ENCODE data around the gene PPA1. TPM values are rescaled to one million over a fixed set of nuclear protein-coding genes. Genes with fewer than 3 reads are reported as not detected.
"Not testable (repeated sequence)": the region's sequence is repeated elsewhere in the genome, so short reads cannot be mapped to it uniquely, and the experiment has no call there.

The PPA1 gene
- total RNA-seq, 1 donor from 2014 or later, result 99.9 TPM

DNA sequence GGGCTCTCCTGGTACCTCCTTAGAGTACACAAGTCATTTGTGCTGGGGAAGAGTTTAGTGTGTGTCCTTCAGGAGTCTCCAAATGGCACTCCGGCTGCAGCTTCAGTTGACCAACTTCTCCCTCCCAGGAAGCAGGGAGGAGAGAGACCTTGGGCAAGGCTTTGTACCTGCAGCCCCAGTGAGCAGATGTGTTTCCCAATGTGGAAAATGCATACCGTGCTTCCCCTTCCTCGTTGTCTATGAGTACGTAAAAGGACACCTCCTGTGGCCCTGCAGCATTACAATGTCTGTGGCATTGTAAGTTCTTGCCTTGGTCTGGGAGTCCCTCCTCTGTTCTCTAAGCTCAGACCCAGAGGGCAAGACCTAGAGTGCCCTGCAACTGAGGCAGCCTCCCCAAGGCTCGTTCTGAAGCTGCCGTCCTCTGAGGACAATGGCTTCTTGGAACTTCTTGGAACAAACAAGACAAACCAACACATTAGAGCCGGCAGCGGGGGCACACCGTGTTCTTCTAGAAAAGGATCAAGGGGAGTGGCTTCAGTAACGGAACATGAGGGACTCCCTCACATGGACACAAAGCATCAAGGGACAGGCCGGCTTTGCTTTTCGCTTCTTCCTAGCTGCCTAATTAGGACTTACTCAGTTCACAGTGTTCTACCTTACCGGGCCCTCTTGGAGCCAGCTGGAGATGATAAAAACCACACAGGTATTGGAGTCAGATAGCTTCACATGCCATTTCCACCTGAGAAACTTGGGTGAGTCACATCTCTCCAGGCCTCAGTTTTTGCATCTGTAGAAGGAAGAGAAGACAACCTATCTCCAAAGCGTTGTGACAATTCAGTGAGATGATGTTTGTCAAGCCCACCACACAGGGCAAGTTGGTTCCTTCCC lies 20.9 kb upstream of the PPA1 start:
- H3K9me3 ChIP-seq (replicated peaks), result peaks cover 5% of the 10 kb centered on the region
- H3K36me3 ChIP-seq, result no peaks in the 10 kb centered on the region
- intact Hi-C loops (cut with micrococcal nuclease), result no loop called here
- no peak overlapping the region for H3K4me3 ChIP-seq
- H3K27me3 ChIP-seq (ENCODE audit: low read depth), result peaks cover 49% of the 10 kb centered on the region
- TF ChIP-seq, protein P1, sequence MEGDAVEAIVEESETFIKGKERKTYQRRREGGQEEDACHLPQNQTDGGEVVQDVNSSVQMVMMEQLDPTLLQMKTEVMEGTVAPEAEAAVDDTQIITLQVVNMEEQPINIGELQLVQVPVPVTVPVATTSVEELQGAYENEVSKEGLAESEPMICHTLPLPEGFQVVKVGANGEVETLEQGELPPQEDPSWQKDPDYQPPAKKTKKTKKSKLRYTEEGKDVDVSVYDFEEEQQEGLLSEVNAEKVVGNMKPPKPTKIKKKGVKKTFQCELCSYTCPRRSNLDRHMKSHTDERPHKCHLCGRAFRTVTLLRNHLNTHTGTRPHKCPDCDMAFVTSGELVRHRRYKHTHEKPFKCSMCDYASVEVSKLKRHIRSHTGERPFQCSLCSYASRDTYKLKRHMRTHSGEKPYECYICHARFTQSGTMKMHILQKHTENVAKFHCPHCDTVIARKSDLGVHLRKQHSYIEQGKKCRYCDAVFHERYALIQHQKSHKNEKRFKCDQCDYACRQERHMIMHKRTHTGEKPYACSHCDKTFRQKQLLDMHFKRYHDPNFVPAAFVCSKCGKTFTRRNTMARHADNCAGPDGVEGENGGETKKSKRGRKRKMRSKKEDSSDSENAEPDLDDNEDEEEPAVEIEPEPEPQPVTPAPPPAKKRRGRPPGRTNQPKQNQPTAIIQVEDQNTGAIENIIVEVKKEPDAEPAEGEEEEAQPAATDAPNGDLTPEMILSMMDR (IDR thresholded peaks at IDR 0.05; ENCODE audit: borderline replicate concordance), result no peak
- peaks cover 12% of the 10 kb centered on the region for H3K4me1 ChIP-seq
- no peak overlapping the region for H3K27ac ChIP-seq (replicated peaks)
- DNase-seq, result no peak

DNA sequence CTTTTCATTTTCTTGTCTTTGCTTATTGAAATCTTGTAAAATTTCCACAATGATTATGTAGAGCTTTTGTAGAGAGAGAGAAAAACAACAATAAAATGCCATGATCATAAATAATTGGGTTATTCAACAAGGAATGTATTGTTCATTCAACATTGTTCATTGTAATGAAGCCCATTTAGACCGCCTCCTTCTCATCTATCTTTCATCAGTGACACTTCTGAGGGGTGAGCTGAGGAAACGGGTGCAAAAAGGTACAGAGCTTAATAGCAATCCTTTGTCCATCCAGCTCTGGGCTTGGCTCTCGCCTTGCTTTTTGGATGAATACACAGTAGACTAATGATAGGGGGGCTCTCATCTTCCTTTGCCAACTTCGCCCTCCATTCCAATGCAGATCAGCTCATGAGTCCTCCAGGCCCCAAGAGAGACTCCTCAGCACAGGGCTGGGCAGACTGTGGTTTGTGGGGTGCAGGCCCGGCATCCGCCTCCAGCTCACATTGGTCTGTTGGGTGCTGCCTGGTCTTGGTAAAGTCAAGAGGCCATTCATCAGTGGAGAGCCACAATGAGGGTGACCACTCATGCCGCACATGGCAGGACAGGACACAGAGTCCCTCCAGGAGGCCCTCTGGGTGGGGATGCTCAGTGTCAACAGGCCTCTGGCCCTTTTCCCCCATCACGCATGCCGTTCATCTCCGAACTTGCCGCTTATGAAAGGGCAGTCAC lies 17.9 kb upstream of the PPA1 start:
- Histone ChIP-seq H3K9me3 (replicated peaks) (peaks cover 5% of the 10 kb centered on the region), H3K4me1 (peaks cover 12% of the 10 kb centered on the region), H3K4me3 (no peak overlapping the region), H3K27me3 (ENCODE audit: low read depth) (peaks cover 46% of the 10 kb centered on the region), H3K27ac (replicated peaks) (no peak overlapping the region), H3K36me3 (no peaks in the 10 kb centered on the region)
- DNase-seq, result no peak
- TF ChIP-seq, protein P1 (IDR thresholded peaks at IDR 0.05; ENCODE audit: borderline replicate concordance), result no peak
- intact Hi-C loops (cut with micrococcal nuclease), result no loop called here

DNA sequence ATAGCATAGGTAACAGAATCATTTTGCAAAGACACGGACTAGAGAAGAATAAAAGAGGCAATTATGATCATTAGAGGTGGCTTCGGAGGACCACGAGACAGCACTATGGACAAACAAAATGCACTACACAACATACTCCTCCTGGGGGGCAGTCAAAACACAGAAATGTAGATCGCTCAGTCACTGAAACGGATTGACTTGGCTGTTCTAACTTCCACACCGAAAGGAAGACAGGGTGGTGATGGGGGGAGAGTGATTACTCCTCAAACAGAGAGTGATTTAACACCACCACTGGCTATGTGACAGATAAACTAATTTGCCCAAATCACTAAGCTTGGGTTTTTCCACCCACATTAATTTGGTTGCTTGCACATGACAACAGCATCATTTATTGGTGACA lies 14.1 kb upstream of the PPA1 start:
- H3K4me3 ChIP-seq, result no peak overlapping the region
- TF ChIP-seq, protein P1 (IDR thresholded peaks at IDR 0.05; ENCODE audit: borderline replicate concordance), result no peak
- intact Hi-C loops (cut with micrococcal nuclease), result no loop called here
- no peak for DNase-seq
- H3K4me1 ChIP-seq, result no peaks in the 10 kb centered on the region
- no peak overlapping the region for H3K27ac ChIP-seq (replicated peaks)
- peaks cover 16% of the 10 kb centered on the region for H3K27me3 ChIP-seq (ENCODE audit: low read depth)
- H3K36me3 ChIP-seq, result no peaks in the 10 kb centered on the region
- peaks cover 5% of the 10 kb centered on the region for H3K9me3 ChIP-seq (replicated peaks)

DNA sequence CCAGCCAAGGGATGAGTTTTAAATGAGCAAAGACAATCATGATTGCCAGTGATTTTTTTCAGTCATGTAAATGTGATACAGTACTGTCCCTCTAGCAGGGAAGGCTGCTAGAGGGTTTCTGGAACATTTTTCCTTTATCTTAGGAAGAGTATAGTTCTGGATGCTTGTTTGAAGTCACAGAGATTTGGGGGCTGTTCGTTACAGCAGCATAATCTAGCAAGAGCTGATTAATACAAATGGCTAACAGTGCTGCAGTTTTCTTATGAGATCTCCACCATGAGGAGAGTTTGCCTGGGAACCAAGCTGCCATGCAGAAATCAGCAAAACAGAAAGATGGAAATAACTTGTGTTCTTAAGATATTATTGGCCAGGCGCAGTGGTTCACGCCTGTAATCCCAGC lies 7.9 kb upstream of the PPA1 start:
- TF ChIP-seq, protein P1 (IDR thresholded peaks at IDR 0.05; ENCODE audit: borderline replicate concordance), result no peak
- H3K9me3 ChIP-seq (replicated peaks), result no peaks in the 10 kb centered on the region
- no peaks in the 10 kb centered on the region for H3K36me3 ChIP-seq
- no peak for DNase-seq
- H3K4me3 ChIP-seq, result no peak overlapping the region
- intact Hi-C loops (cut with micrococcal nuclease), result no loop called here
- no peaks in the 10 kb centered on the region for H3K4me1 ChIP-seq
- no peak overlapping the region for H3K27ac ChIP-seq (replicated peaks)
- H3K27me3 ChIP-seq (ENCODE audit: low read depth), result peaks cover 1% of the 10 kb centered on the region

DNA sequence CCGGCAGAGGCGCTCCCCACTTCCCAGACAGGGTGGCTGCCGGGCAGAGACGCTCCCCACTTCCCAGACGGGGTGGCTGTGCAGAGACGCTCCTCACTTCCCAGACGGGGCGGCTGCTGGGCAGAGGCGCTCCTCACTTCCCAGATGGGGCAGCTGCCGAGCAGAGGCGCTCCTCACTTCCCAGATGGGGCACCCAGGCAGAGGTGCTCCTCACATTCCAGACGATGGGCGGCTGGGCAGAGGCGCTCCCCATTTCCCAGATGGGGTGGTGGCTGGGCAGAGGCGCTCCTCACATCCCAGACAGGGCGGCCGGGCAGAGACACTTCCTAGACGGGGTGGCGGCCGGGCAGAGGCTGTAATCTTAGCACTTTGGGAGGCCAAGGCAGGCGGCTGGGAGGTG lies 6.8 kb upstream of the PPA1 start:
- H3K27ac ChIP-seq (replicated peaks); intact Hi-C loops (cut with micrococcal nuclease); H3K4me1 ChIP-seq; H3K36me3 ChIP-seq; H3K27me3 ChIP-seq (ENCODE audit: low read depth); H3K9me3 ChIP-seq (replicated peaks); DNase-seq; H3K4me3 ChIP-seq: not testable (repeated sequence)

DNA sequence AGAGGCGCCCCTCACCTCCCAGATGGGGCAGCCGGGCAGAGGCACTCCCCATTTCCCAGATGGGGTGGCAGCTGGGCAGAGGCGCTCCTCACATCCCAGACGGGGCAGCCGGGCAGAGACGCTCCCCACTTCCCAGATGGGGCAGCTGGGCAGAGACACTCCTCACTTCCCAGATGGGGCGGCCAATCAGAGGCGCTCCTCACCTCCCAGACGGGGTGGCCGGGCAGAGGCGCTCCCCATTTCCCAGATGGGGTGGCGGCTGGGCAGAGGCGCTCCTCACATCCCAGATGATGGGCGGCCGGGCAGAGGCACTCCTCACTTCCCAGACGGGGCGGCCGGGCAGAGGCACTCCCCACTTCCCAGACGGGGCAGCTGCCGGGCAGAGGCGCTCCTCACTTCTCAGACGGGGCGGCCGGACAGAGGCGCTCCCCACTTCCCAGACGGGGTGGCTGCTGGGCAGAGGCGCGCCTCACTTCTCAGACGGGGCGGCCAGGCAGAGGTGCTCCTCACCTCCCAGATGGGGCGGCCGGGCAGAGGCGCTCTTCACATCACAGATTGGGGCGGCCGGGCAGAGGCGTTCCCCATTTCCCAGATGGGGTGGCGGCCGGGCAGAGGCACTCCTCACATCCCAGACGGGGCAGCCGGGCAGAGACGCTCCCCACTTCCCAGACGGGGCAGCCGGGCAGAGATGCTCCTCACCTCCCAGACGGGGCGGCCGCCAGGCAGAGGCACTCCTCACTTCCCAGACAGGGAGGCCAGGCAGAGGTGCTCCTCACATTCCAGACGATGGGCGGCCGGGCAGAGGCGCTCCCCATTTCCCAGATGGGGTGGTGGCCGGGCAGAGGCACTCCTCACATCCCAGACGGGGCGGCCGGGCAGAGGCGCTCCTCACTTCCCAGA lies 6.1 kb upstream of the PPA1 start:
- H3K27ac ChIP-seq (replicated peaks); H3K4me1 ChIP-seq; H3K27me3 ChIP-seq (ENCODE audit: low read depth); intact Hi-C loops (cut with micrococcal nuclease); H3K36me3 ChIP-seq; H3K9me3 ChIP-seq (replicated peaks); H3K4me3 ChIP-seq; DNase-seq: not testable (repeated sequence)

DNA sequence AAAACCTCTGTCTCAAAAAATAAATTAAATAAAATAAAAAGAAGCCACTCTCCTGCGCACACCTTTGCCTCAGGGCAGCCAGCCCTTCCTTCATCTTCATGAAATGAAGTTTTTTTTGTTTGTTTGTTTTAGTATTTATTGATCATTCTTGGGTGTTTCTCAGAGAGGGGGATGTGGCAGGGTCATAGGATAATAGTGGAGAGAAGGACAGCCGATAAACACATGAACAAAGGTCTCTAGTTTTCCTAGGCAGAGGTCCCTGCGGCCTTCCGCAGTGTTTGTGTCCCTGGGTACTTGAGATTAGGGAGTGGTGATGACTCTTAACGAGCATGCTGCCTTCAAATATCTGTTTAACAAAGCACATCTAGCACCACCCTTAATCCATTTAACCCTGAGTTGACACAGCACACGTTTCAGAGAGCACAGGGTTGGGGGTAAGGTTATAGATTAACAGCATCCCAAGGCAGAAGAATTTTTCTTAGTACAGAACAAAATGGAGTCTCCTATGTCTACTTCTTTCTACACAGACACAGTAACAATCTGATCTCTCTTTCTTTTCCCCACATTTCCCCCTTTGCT lies 4.8 kb upstream of the PPA1 start:
- H3K9me3 ChIP-seq (replicated peaks); H3K36me3 ChIP-seq; intact Hi-C loops (cut with micrococcal nuclease); H3K27me3 ChIP-seq (ENCODE audit: low read depth); H3K27ac ChIP-seq (replicated peaks); H3K4me3 ChIP-seq; DNase-seq: not testable (repeated sequence)
- H3K4me1 ChIP-seq, result peaks cover 12% of the 10 kb centered on the region
